HG02970 (cell line): Measurements from ENCODE around the gene DCP1B.

Source experiments
- ATAC-seq: cut with Tn5 transposase; IDR thresholded peaks from one replicate; pipeline ENCODE4 v1.9.1; 2021; ENCODE audit warnings: mild to moderate bottlenecking, moderate library complexity, moderate number of reproducible peaks; ENCODE audit not compliant: unreplicated experiment, low FRiP score

DCP1B gene

GRCh38 chr12:2004113-2004929, at the start of gene DCP1B:
TSS of gene DCP1B (minus strand) at chr12:2004457. CDS start at chr12:2004431, 26 bp downstream.
- peak; percentile 98 for ATAC-seq

GRCh38 chr12:2053691-2054090, 49.4 kb upstream of the DCP1B start:
- ATAC-seq = no peak

- ATAC-seq = no peak
These were observed 48.8 kb upstream of the DCP1B start, which contains the start of gene CACNA1C for GRCh38 chr12:2052826-2053678. TSS of gene CACNA1C (plus strand) at chr12:2052987. CDS start at chr12:2053563, 576 bp downstream.

GRCh38 chr12:2051700-2052621, 47.7 kb upstream of the DCP1B start:
- no peak for ATAC-seq

GRCh38 chr12:2049604-2050540, 45.6 kb upstream of the DCP1B start:
- no peak for ATAC-seq

- ATAC-seq = no peak
These were observed 43.5 kb upstream of the DCP1B start for GRCh38 chr12:2047752-2048151.

- ATAC-seq = no peak
These were observed 42.7 kb upstream of the DCP1B start for GRCh38 chr12:2046957-2047356.

- no peak for ATAC-seq
These were observed 39.9 kb upstream of the DCP1B start for GRCh38 chr12:2044165-2044564.

- no peak for ATAC-seq
These were observed 38.8 kb upstream of the DCP1B start for GRCh38 chr12:2043054-2043453.

- no peak for ATAC-seq
These were observed 34.8 kb upstream of the DCP1B start for GRCh38 chr12:2039034-2039433.

- no peak for ATAC-seq
These were observed 31.3 kb upstream of the DCP1B start for GRCh38 chr12:2035431-2036055.

GRCh38 chr12:2034633-2035430, 30.6 kb upstream of the DCP1B start:
- peak; percentile 87 for ATAC-seq

GRCh38 chr12:2032506-2032905, 28.2 kb upstream of the DCP1B start:
- ATAC-seq = no peak

GRCh38 chr12:2029851-2030250, 25.6 kb upstream of the DCP1B start:
- ATAC-seq = no peak

GRCh38 chr12:2027351-2027750, 23.1 kb upstream of the DCP1B start:
- no peak for ATAC-seq

- no peak for ATAC-seq
These were observed 19.1 kb upstream of the DCP1B start for GRCh38 chr12:2023365-2023764.

GRCh38 chr12:2020511-2020910, 16.3 kb upstream of the DCP1B start:
- ATAC-seq = no peak

GRCh38 chr12:2019126-2019525, 14.9 kb upstream of the DCP1B start:
- ATAC-seq = no peak
